ENCODE results near the gene MDM2. TPM values are rescaled to one million over a fixed set of nuclear protein-coding genes. Genes with fewer than 3 reads are reported as not detected.

The MDM2 gene
- total and polyA plus RNA-seq, 9 of the 15 experiments (the other 6 are each of a cell fraction or from before 2014, with no cell fraction given): 13.6 to 100 (median 49.0) TPM

DNA sequence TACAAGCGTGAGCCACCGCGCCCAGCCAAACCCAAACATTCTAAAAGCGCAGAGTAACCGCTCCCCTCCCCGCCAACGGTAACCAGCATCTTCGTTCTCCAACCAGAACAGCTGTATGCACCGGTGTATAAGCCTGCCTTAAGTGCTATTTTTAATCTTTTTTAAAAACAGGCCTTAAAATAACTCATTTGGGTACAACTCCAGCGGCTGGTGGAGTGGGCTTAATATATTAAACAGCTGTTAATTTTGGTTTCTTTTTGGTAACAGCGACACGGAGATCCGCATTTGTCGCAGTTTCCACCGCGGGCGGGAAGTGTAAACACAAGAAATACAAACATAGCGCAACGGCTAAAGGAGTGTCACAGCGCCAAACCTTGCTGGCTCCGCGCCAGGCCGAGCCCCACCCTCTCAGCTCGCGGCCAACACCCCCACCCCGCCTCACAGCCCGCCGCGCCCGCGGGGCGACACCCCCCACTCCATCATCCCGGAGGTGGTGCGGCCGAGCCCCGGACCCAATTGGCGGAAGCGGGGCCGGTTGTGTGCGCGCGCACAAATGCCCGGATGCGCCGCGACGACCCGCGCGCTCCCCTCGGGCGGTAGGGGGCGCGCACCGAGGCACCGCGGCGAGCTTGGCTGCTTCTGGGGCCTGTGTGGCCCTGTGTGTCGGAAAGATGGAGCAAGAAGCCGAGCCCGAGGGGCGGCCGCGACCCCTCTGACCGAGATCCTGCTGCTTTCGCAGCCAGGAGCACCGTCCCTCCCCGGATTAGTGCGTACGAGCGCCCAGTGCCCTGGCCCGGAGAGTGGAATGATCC lies at the start of gene MDM2 (continued):
- TF ChIP-seq, protein P1, sequence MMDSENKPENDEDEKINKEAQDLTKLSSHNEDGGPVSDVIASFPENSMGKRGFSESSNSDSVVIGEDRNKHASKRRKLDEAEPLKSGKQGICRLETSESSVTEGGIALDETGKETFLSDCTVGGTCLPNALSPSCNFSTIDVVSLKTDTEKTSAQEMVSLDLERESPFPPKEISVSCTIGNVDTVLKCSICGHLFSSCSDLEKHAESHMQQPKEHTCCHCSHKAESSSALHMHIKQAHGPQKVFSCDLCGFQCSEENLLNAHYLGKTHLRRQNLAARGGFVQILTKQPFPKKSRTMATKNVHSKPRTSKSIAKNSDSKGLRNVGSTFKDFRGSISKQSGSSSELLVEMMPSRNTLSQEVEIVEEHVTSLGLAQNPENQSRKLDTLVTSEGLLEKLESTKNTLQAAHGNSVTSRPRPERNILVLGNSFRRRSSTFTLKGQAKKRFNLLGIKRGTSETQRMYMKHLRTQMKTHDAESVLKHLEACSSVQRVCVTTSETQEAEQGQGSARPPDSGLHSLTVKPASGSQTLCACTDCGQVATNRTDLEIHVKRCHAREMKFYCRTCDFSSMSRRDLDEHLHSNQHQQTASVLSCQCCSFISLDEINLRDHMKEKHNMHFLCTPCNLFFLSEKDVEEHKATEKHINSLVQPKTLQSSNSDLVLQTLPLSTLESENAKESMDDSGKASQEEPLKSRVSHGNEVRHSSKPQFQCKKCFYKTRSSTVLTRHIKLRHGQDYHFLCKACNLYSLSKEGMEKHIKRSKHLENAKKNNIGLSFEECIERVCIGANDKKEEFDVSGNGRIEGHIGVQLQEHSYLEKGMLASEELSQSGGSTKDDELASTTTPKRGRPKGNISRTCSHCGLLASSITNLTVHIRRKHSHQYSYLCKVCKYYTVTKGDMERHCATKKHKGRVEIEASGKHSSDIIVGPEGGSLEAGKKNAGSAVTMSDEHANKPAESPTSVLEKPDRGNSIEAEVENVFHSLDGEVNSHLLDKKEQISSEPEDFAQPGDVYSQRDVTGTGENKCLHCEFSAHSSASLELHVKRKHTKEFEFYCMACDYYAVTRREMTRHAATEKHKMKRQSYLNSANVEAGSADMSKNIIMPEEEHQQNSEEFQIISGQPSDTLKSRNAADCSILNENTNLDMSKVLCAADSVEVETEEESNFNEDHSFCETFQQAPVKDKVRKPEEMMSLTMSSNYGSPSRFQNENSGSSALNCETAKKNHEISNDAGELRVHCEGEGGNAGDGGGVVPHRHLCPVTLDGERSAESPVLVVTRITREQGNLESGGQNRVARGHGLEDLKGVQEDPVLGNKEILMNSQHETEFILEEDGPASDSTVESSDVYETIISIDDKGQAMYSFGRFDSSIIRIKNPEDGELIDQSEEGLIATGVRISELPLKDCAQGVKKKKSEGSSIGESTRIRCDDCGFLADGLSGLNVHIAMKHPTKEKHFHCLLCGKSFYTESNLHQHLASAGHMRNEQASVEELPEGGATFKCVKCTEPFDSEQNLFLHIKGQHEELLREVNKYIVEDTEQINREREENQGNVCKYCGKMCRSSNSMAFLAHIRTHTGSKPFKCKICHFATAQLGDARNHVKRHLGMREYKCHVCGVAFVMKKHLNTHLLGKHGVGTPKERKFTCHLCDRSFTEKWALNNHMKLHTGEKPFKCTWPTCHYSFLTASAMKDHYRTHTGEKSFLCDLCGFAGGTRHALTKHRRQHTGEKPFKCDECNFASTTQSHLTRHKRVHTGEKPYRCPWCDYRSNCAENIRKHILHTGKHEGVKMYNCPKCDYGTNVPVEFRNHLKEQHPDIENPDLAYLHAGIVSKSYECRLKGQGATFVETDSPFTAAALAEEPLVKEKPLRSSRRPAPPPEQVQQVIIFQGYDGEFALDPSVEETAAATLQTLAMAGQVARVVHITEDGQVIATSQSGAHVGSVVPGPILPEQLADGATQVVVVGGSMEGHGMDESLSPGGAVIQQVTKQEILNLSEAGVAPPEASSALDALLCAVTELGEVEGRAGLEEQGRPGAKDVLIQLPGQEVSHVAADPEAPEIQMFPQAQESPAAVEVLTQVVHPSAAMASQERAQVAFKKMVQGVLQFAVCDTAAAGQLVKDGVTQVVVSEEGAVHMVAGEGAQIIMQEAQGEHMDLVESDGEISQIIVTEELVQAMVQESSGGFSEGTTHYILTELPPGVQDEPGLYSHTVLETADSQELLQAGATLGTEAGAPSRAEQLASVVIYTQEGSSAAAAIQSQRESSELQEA (IDR thresholded peaks at IDR 0.05; ENCODE audit: low read depth): no peak
- TF ChIP-seq PHTF2 (CRISPR knock-in tag; IDR thresholded peaks at IDR 0.05) (no peak), SP1 (CRISPR knock-in tag; IDR thresholded peaks at IDR 0.05) (peak; percentile 49), ZNF121 (CRISPR knock-in tag; conservative IDR thresholded peaks at IDR 0.05) (no peak), ZNF324 (CRISPR knock-in tag; IDR thresholded peaks at IDR 0.05) (no peak), PTTG1 (tag; IDR thresholded peaks at IDR 0.05; ENCODE audit: low read depth) (no peak), POU5F1 (IDR thresholded peaks at IDR 0.05; ENCODE audit: borderline replicate concordance, low read depth, low read length, partially characterized antibody) (no peak), RAD21 (CRISPR knock-in tag; conservative IDR thresholded peaks at IDR 0.05 in 1 of 2, IDR thresholded peaks at IDR 0.05 in 1 of 2) (peak in 1 of 2 experiments; percentile 20; a peak in 1 of 4 replicates), PRMT5 (CRISPR knock-in tag; IDR thresholded peaks at IDR 0.05) (no peak), ZFX (CRISPR knock-in tag; IDR thresholded peaks at IDR 0.05) (peak; percentile 96), ETS2 (tag; IDR thresholded peaks at IDR 0.05; ENCODE audit: borderline replicate concordance, poor library complexity, severe bottlenecking) (no peak)
- TF ChIP-seq, protein P2, sequence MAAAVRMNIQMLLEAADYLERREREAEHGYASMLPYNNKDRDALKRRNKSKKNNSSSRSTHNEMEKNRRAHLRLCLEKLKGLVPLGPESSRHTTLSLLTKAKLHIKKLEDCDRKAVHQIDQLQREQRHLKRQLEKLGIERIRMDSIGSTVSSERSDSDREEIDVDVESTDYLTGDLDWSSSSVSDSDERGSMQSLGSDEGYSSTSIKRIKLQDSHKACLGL (CRISPR knock-in tag; IDR thresholded peaks at IDR 0.05; ENCODE audit: borderline replicate concordance, poor library complexity, severe bottlenecking): peak; percentile 21
- TF ChIP-seq, protein P3, sequence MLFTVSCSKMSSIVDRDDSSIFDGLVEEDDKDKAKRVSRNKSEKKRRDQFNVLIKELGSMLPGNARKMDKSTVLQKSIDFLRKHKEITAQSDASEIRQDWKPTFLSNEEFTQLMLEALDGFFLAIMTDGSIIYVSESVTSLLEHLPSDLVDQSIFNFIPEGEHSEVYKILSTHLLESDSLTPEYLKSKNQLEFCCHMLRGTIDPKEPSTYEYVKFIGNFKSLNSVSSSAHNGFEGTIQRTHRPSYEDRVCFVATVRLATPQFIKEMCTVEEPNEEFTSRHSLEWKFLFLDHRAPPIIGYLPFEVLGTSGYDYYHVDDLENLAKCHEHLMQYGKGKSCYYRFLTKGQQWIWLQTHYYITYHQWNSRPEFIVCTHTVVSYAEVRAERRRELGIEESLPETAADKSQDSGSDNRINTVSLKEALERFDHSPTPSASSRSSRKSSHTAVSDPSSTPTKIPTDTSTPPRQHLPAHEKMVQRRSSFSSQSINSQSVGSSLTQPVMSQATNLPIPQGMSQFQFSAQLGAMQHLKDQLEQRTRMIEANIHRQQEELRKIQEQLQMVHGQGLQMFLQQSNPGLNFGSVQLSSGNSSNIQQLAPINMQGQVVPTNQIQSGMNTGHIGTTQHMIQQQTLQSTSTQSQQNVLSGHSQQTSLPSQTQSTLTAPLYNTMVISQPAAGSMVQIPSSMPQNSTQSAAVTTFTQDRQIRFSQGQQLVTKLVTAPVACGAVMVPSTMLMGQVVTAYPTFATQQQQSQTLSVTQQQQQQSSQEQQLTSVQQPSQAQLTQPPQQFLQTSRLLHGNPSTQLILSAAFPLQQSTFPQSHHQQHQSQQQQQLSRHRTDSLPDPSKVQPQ (CRISPR knock-in tag; IDR thresholded peaks at IDR 0.05; ENCODE audit: borderline replicate concordance): no peak

Measured in K562 (cell line).